Nephron (organoid): ENCODE measurements around the gene CCDC85C.

Experiments used
- H3K27ac Mint-ChIP-seq, 3 experiments: 2 replicates each; pipeline ENCODE4 v1.8.0; 2020; ENCODE audit warnings: mixed read lengths in 3 of 3, mild to moderate bottlenecking in 2 of 3, moderate library complexity in 1 of 3
- H3K27me3 Mint-ChIP-seq: 2 replicates; pipeline ENCODE4 v1.8.0; 2021; ENCODE audit warnings: low read depth, mild to moderate bottlenecking, moderate library complexity, mixed read lengths
- H3K36me3 Mint-ChIP-seq: 2 replicates; pipeline ENCODE4 v1.8.0; 2020; ENCODE audit warnings: low read depth, mixed read lengths
- H3K4me1 Mint-ChIP-seq: 2 replicates; pipeline ENCODE4 v1.8.0; 2020; ENCODE audit warnings: mixed read lengths
- H3K4me3 Mint-ChIP-seq, 3 experiments: 2 replicates each; pipeline ENCODE4 v1.8.0; 2020; ENCODE audit warnings: mild to moderate bottlenecking in 3 of 3, mixed read lengths in 3 of 3, moderate library complexity in 2 of 3
- H3K9me3 Mint-ChIP-seq: 2 replicates; pipeline ENCODE4 v1.8.0; 2020; ENCODE audit warnings: mixed read lengths
- CTCF ChIP-seq, 3 experiments: fragments of 200-600 bp; sonication (generic); IDR thresholded peaks; one replicate each; pipeline ENCODE4 v1.5.0; 2021; ENCODE audit warnings: antibody characterized with exemption in 3 of 3; ENCODE audit not compliant: unreplicated experiment in 3 of 3

CCDC85C gene

GRCh38 chr14:99624024-99624423 lies 20.0 kb upstream of the CCDC85C start:
- no peak for TF ChIP-seq CTCF (IDR thresholded peaks at IDR 0.05; ENCODE audit: unreplicated experiment in 3 of 3)
- H3K4me3 Mint-ChIP-seq, result no peak overlapping the region
- peaks cover 10% of the 10 kb centered on the region for H3K27me3 Mint-ChIP-seq
- H3K4me1 Mint-ChIP-seq, result peaks cover 7% of the 10 kb centered on the region
- no peak overlapping the region for H3K27ac Mint-ChIP-seq
- H3K36me3 Mint-ChIP-seq, result no peaks in the 10 kb centered on the region
- no peaks in the 10 kb centered on the region for H3K9me3 Mint-ChIP-seq

DNA sequence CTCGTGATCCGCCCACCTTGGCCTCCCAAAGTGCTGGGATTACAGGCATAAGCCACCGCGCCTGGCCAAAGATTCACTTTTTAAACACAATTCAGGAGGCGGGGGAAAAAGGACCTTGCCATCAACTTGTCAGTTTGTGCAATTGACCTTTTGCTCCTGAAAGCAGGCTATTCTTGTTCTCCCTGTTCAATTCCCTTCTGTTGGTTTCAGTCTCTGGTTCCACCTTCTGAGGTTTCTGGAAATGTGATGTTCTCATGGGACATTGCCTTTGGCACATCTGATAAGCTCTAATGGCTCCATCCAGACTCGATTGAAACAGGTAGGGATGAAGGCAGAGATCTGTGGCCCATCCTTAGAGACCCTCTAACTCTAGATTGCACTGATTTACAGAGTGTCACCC lies 17.9 kb upstream of the CCDC85C start:
- Mint-ChIP-seq H3K4me3 (no peak overlapping the region), H3K9me3 (no peaks in the 10 kb centered on the region), H3K4me1 (peaks cover 10% of the 10 kb centered on the region), H3K27ac (peak overlapping the region in 1 of 3 experiments; percentile 30), H3K27me3 (peaks cover 5% of the 10 kb centered on the region), H3K36me3 (no peaks in the 10 kb centered on the region)
- no peak for TF ChIP-seq CTCF (IDR thresholded peaks at IDR 0.05; ENCODE audit: unreplicated experiment in 3 of 3)

DNA sequence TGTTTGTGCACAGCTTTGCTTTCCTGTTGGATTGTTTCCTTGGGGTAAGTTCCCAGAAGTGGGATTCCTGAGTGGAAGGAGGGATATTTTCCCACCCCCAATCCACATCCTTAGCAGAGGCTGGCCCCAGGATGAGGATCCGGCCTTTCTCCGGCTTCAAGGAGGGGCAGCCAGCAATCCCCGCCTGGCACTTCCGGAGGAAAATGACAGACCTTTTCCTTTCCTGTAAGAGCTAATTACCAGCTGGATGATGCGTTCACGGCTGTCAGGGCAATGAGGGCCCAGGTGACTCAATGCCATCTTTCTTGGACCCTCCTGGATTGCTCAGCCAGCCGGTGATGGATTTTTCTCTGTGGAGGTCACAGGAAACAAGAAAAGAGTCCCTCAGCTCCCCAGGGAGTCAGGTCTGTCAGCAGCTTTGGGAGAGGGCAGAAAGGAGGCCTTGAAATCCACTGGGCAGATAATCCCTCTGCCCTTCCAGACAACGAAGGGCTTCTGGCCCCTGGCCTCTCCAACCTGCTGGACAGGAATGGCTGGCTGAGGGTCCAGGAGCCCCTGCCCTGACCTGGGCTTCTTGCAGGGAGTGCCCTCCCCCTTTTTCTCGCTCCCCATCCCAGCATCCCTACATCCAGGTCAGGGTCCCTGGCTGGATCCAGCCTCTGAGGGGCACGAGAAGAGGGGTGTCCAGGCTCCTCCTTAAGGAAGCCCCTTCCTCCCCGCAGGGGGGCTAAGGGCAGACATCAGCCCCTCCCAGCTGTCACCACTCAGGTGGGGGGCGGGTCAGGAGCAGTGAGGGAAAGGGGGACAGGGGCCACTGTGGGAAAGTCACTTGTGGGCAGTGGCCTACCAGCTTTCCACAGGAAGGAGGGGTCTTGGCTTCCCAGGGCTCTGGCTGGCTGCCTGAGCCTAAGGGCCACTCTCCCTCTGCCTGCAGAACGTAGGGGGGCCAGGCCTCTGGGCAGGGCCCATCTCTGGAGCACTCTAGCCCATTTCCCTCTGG lies 16.1 kb upstream of the CCDC85C start:
- Mint-ChIP-seq H3K27ac (peak overlapping the region; percentile 29 to 72 (median 33)), H3K4me3 (no peak overlapping the region), H3K9me3 (no peaks in the 10 kb centered on the region), H3K36me3 (no peaks in the 10 kb centered on the region), H3K4me1 (peaks cover 24% of the 10 kb centered on the region), H3K27me3 (peaks cover 4% of the 10 kb centered on the region)
- no peak for TF ChIP-seq CTCF (IDR thresholded peaks at IDR 0.05; ENCODE audit: unreplicated experiment in 3 of 3)

- Mint-ChIP-seq H3K27me3 (peaks cover 2% of the 10 kb centered on the region), H3K27ac (peak overlapping the region; percentile 82 to 93 (median 89)), H3K9me3 (no peaks in the 10 kb centered on the region), H3K4me3 (peak overlapping the region in 1 of 3 experiments; percentile 2), H3K4me1 (peaks cover 34% of the 10 kb centered on the region), H3K36me3 (no peaks in the 10 kb centered on the region)
- no peak for TF ChIP-seq CTCF (IDR thresholded peaks at IDR 0.05; ENCODE audit: unreplicated experiment in 3 of 3)
Measured at GRCh38 chr14:99616832-99617800, 13.1 kb upstream of the CCDC85C start.

DNA sequence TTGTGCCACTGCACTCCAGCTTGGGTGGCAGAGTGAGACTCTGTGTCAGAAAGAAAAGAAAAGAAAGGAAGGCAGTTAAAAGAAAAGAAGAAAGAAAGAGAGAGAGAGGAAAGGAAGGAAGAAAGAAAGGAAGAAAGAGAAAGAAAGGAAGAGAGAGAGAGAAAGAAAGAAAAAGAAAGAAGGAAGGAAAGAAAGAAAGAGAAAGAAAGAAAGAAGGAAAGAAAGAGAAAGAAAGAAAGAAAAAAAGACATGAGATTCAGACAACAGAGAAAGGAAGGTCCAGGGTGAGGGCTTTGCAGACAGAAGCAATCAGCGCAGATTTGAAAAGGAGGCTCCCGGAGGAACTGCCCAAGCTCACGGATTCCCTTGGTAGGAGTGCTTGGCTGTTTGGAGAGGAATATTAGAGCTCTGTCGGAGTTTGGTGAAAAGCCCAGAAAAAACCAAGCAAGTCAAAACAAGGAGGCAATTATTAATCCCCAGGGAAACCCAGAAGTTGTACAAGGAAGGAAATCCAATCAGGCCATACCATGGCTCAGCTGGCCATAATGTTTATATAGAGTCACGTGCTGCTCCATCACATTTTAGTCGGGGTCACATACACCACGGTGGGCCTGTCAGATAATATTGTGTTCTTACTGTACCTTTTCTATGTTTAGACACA lies 11.6 kb upstream of the CCDC85C start:
- Mint-ChIP-seq H3K9me3 (no peaks in the 10 kb centered on the region), H3K36me3 (no peaks in the 10 kb centered on the region), H3K27me3 (no peaks in the 10 kb centered on the region), H3K4me1 (peaks cover 36% of the 10 kb centered on the region), H3K4me3 (no peak overlapping the region), H3K27ac (peak overlapping the region; percentile 79 to 89 (median 82))
- no peak for TF ChIP-seq CTCF (IDR thresholded peaks at IDR 0.05; ENCODE audit: unreplicated experiment in 3 of 3)
